ENCODE measurements around the gene ANKRD55.

GRCh38 chr5:56111404-56111781 lies 121.7 kb downstream of the ANKRD55 start:
- no peak for TF ChIP-seq CTCF (IDR thresholded peaks at IDR 0.05)
- no peak for TF ChIP-seq POLR2A (IDR thresholded peaks at IDR 0.05)

Data from lower leg skin (tissue), 3 donors.